ENCODE data around the gene TNP1.

Gene TNP1

DNA sequence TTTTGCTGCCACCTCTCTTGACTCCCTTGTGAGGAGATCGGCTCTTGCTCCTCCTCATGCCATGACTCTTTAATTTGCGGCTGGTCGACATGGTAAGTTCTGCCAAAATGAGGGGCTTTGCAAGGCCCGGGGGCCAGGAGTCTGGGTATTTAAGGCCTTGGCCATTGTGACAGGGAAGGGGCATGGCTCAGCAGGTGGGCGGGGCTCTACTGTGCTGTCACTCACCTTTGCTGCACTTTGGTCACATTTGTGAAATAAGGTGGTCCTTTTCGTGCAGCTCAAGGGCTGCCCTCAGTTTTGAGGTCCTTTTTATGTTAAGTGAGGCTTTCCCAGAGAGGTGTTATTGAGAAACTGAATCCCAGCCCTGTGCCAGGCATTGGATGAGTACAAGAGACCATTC lies at the start of gene TNP1:
Gene TNP1 (minus strand): TSS at position 121 of the 400 bp plus-strand sequence. CDS start 30 bp downstream, at position 91.
- DNase-seq (ENCODE audit: insufficient read length, low spot score), result no peak
- FAIRE-seq, result no peak

DNA sequence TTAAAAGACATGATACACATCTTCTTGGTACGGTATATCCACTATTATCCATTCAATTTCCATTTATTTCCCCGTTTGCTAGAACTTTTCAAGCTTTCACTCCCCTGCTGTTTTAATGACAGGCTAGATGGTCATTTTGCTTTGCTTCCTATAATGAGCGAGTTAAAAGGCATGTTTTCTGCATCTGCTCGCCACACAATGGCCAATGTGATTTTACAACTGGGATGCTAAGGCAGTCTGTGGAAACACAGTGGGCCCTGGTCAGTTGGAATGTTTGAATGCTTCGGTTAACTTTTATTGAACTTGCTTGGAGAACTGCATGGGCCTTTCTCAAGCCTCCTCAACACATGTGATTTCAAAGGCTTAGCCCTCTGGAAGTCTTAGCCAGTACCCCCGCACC lies 48.4 kb upstream of the TNP1 start:
- FAIRE-seq, result no peak
- DNase-seq (ENCODE audit: insufficient read length, low spot score), result no peak

- no peak for FAIRE-seq
- DNase-seq (ENCODE audit: insufficient read length, low spot score), result no peak
Observed at GRCh38 chr2:216905649-216906329, 45.9 kb upstream of the TNP1 start.

GRCh38 chr2:216904974-216905373 lies 45.1 kb upstream of the TNP1 start:
- no peak for DNase-seq (ENCODE audit: insufficient read length, low spot score)
- FAIRE-seq, result no peak

GRCh38 chr2:216904554-216904953 lies 44.7 kb upstream of the TNP1 start:
- FAIRE-seq, result no peak
- DNase-seq (ENCODE audit: insufficient read length, low spot score), result no peak

- peak; percentile 42 for FAIRE-seq
- no peak for DNase-seq (ENCODE audit: insufficient read length, low spot score)
Observed at GRCh38 chr2:216903470-216903869, 43.6 kb upstream of the TNP1 start.

GRCh38 chr2:216901273-216901672 lies 41.4 kb upstream of the TNP1 start:
- DNase-seq (ENCODE audit: insufficient read length, low spot score) (no peak), FAIRE-seq (no peak)

DNA sequence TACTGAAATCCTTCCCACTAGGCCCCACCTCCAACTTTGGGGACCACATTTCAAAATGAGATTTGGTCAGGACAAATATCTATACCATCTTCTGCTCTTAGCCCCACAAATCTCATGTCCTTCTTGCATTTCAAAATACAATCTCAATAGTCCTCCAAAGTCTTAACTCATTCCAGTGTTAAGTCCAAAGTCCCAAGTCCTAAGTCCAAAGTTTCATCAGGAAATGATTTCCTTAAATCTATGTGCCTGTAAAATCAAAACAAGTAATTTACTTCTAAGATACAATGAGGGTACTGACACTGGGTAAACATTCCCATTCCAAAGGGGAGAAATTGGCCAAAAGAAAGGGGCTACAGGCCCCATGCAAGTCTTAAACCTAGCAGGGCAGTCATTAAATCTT lies 40.5 kb upstream of the TNP1 start:
- DNase-seq (ENCODE audit: insufficient read length, low spot score), result no peak
- no peak for FAIRE-seq

DNA sequence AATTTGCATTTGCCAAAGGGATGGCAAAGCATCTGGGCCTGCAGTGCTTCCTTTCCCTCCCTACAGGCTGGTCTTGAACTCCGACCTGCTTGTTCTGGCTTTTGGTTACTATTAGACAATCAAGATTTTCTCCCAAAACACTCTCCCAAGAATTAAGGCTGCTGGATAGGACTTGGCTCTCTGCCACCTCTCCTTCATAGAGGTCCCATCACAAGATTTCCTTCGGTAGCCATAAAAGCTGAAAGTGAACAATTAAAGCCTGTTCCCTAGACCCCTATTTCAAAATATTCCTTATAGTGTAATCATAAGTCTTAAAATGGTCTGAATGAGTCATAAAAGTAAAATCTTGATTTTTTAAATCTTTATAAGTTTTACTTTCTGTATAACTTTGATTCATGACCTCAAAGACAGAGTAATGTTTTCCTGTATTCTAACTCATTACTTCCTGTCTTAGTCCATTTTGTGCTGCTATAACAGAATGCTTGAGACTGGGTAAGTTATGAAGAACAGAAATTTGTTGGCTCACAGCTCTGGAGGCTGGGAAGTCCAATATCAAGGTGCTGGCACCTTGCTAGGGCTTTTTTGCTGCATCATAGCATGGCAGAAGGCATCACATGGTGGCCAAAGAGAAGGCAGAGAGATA lies 37.8 kb upstream of the TNP1 start:
- FAIRE-seq (no peak), DNase-seq (ENCODE audit: insufficient read length, low spot score) (no peak)

GRCh38 chr2:216890138-216890537 lies 30.3 kb upstream of the TNP1 start:
- no peak for FAIRE-seq
- no peak for DNase-seq (ENCODE audit: insufficient read length, low spot score)

DNA sequence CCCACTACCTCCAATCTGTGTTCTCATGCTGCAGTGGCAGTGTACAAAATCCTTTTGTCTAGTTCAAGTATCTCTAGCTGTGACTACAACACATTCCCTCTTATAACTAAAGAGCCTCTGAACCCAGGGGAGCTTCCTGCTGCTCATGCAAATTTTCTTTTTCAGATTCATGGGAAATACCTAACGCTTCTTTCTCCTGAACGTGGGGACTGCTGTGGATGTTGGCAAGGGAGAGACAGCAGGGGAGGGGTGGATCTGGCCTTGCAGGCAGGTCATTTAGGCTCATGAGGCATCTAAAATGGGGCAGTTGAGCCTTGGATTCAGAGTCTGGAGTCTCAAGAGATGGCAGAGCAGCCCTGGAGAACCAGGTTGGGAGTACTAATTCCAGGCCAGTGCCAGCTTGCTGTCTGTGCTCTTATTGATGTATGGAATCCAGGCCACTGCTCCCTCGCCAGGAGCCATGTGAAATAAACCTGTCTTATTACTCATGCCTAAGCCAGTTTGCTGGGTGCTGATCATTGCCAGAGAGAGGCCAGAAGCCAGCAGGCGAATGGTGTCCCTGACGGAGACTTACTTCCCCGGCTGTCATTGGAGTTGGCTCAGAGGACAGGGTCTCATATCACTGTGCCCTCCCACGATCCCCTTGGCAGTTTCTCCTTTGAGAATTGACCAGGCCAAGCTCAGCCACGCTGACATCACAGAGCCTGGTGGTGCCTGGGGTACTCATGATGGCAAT lies 29.2 kb upstream of the TNP1 start:
- FAIRE-seq (no peak), DNase-seq (ENCODE audit: insufficient read length, low spot score) (no peak)

DNA sequence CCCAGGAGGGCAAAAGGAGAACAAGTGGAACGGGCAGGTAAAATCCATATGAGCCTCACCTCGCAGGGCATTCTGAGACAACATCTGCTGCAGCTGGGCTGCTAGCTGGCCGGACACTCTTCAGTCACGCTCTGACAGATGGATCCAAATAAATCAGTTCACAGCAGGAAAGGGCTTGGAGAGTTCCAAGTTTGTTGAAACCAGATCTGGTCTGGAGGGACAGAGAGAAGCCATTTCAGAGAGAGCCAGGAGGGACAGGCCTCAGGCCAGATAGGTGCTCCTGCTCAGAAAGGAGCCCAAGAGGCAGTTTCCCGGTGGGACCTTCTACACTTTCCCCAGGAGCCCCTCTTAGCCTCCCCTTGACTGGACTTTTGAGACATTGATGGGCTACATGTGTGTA lies 28.2 kb upstream of the TNP1 start:
- FAIRE-seq, result no peak
- no peak for DNase-seq (ENCODE audit: insufficient read length, low spot score)

- no peak for FAIRE-seq
- DNase-seq (ENCODE audit: insufficient read length, low spot score), result no peak
Observed at GRCh38 chr2:216887138-216887537, 27.3 kb upstream of the TNP1 start.

DNA sequence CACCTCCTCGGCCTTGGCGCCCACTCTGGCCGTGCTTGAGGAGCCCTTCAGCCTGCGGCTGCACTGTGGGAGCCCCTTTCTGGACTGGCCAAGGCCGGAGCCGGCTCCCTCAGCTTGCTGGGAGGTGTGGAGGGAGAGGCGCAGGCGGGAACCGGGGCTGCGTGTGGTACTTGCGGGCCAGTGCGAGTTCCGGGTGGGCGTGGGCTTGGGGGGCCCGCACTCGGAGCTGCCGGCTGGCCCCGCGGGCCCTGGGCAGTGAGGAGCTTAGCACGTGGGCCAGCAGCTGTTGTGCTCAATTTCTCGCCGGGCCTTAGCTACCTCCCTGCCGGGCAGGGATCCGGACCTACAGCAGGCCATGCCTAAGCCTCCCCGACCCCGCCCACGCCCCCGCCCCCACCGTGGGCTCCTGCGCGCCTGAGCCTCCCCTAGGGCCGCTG lies 25.3 kb upstream of the TNP1 start:
- FAIRE-seq, result no peak

DNA sequence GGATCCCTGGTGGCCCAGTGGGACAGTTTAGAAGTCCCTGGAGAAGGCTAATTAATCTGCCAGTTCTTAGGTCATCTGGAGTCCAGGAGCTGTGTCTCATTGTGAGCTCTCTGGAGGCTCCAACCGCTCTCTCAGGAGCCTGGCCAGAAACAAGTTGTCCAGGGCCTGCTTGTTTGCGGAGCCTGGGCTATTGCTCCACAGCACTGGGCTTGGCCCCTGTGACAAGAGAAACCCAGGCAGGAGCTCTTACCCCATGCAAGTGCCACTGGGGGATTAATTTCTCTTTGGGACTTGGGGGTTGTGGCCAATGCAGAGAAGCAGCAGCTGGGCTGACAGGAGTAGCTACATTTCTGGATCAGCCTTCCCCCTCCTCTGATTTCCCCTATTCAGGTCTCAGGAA lies 24.5 kb upstream of the TNP1 start:
- FAIRE-seq (no peak), DNase-seq (ENCODE audit: insufficient read length, low spot score) (no peak)

More for the DNA sequence above, 25.3 kb upstream of the TNP1 start:
- no peak for DNase-seq (ENCODE audit: insufficient read length, low spot score)

- FAIRE-seq (no peak), DNase-seq (ENCODE audit: insufficient read length, low spot score) (no peak)
Observed at GRCh38 chr2:216882876-216883275, 23.0 kb upstream of the TNP1 start.

DNA sequence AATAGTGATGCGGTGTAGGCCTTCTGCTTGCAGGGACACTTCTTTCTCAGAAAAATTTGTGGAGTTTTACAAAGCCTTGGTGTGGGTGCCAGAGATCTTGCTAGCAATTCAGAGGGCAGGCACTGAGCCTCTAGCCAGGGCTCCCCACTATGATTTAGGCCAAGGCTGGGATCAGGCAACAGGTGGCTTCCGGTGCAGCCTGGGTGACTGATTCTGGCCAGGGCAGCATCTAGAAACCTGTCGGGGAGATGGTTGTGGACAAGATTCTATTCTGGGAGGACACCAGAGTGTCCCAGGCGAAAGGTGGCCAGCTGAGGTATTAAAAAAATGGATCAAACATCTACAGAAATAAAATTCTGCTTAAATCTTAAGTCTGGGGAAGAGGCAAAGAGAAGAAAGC lies 21.5 kb upstream of the TNP1 start:
- DNase-seq (ENCODE audit: insufficient read length, low spot score) (no peak), FAIRE-seq (no peak)

- no peak for DNase-seq (ENCODE audit: insufficient read length, low spot score)
- no peak for FAIRE-seq
Observed at GRCh38 chr2:216880509-216881184, 20.8 kb upstream of the TNP1 start.

GRCh38 chr2:216879727-216880508 lies 20.1 kb upstream of the TNP1 start:
- FAIRE-seq, result no peak
- no peak for DNase-seq (ENCODE audit: insufficient read length, low spot score)

GRCh38 chr2:216878072-216878471 lies 18.2 kb upstream of the TNP1 start:
- FAIRE-seq (no peak), DNase-seq (ENCODE audit: insufficient read length, low spot score) (no peak)

DNA sequence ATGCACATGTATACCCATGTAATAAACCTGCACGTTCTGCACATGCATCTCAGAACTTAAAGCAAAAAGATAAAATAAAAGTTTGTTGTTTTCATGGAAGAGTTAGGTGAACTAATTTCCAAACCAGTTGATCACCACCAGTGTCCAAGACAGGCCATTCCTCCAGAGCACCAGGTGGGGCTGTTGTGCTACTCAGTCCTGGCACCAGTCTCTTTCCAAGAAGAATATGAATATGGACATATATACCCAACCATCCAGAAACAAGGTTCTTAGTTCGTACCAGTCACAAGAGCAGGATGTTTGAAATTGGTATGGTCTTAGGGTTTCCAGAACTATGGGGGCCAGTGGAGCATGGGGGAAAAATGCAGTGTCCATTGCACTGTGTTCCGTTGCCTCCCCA lies 17.2 kb upstream of the TNP1 start:
- DNase-seq (ENCODE audit: insufficient read length, low spot score) (no peak), FAIRE-seq (no peak)

All from HTR-8/SVneo (cell line).